Ishikawa (cell line): Measurements from ENCODE around the gene CNIH4.

ENCODE experiments used
- CEBPB ChIP-seq: IDR thresholded peaks from 2 replicates; pipeline ENCODE4 v1.6.1; 2012
- TEAD4 ChIP-seq: IDR thresholded peaks from 2 replicates; pipeline ENCODE4 v1.6.1; 2012
- TF ChIP-seq, protein P1 (sequence below): IDR thresholded peaks from 2 replicates; pipeline ENCODE4 v1.6.1; 2012
- TF ChIP-seq, protein P2 (sequence below): IDR thresholded peaks from 2 replicates; pipeline ENCODE4 v1.6.1; 2012; ENCODE audit warnings: low read depth, mild to moderate bottlenecking

DNA sequence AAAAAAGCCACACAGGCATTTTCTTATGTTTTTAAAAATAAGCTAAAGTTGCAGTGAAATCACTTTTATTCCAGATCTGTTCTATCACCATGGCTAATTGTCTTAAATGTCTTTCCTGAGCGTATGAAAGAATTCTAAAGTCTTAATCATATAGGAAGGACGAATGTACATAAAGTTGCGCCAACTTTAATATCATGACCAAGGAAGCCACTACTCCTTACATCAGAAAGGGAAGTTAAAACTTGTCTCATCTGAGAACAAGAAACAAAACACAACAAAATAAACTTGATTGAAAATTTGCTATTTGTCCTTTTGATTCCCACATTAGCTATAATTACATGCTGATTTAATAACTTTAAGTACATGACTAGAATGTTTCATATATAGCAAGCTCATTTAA lies 26.5 kb downstream of the CNIH4 start:
- TF ChIP-seq, protein P1, sequence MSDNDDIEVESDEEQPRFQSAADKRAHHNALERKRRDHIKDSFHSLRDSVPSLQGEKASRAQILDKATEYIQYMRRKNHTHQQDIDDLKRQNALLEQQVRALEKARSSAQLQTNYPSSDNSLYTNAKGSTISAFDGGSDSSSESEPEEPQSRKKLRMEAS: no peak
- TF ChIP-seq TEAD4 (no peak), CEBPB (no peak)
- TF ChIP-seq, protein P2, sequence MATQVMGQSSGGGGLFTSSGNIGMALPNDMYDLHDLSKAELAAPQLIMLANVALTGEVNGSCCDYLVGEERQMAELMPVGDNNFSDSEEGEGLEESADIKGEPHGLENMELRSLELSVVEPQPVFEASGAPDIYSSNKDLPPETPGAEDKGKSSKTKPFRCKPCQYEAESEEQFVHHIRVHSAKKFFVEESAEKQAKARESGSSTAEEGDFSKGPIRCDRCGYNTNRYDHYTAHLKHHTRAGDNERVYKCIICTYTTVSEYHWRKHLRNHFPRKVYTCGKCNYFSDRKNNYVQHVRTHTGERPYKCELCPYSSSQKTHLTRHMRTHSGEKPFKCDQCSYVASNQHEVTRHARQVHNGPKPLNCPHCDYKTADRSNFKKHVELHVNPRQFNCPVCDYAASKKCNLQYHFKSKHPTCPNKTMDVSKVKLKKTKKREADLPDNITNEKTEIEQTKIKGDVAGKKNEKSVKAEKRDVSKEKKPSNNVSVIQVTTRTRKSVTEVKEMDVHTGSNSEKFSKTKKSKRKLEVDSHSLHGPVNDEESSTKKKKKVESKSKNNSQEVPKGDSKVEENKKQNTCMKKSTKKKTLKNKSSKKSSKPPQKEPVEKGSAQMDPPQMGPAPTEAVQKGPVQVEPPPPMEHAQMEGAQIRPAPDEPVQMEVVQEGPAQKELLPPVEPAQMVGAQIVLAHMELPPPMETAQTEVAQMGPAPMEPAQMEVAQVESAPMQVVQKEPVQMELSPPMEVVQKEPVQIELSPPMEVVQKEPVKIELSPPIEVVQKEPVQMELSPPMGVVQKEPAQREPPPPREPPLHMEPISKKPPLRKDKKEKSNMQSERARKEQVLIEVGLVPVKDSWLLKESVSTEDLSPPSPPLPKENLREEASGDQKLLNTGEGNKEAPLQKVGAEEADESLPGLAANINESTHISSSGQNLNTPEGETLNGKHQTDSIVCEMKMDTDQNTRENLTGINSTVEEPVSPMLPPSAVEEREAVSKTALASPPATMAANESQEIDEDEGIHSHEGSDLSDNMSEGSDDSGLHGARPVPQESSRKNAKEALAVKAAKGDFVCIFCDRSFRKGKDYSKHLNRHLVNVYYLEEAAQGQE: no peak
